SU-DHL-6 (cell line): ENCODE measurements around the gene MCTP1.

Source experiments
- CTCF ChIP-seq: fragments of 200-600 bp; sonication (generic); IDR thresholded peaks from one replicate; pipeline ENCODE4 v1.5.1; 2017; ENCODE audit warnings: antibody characterized with exemption, mild to moderate bottlenecking, low read length, moderate library complexity; ENCODE audit not compliant: insufficient read depth, poor library complexity, severe bottlenecking
- EZH2phosphoT487 ChIP-seq: fragments of 200-600 bp; sonication (generic), shearing (Covaris generic); conservative IDR thresholded peaks from 2 replicates; pipeline ENCODE4 v1.6.1; 2018; ENCODE audit warnings: mild to moderate bottlenecking, antibody characterized with exemption, low read length, moderate library complexity, mixed read lengths

GRCh38 chr5:94771742-94772141, 513.2 kb downstream of the MCTP1 start:
- TF ChIP-seq CTCF (no peak), EZH2phosphoT487 (no peak)
